ENCODE measurements around the gene SLC16A10.
"Not testable (repeated sequence)": the region's sequence is repeated elsewhere in the genome, so short reads cannot be mapped to it uniquely, and the experiment has no call there.

SLC16A10 gene

GRCh38 chr6:111087871-111088667, 766 bp downstream of the SLC16A10 start:
- peak; percentile 33 for DNase-seq

GRCh38 chr6:111088668-111089003, 1.3 kb downstream of the SLC16A10 start:
- no peak for DNase-seq

- DNase-seq: no peak
These were observed 3.5 kb downstream of the SLC16A10 start for GRCh38 chr6:111090766-111091165.

GRCh38 chr6:111091987-111092386, 4.7 kb downstream of the SLC16A10 start:
- DNase-seq: no peak

GRCh38 chr6:111095488-111095887, 8.2 kb downstream of the SLC16A10 start:
- not testable (repeated sequence) for DNase-seq

GRCh38 chr6:111096246-111096645, 8.9 kb downstream of the SLC16A10 start:
- no peak for DNase-seq

GRCh38 chr6:111098597-111098996, 11.3 kb downstream of the SLC16A10 start:
- DNase-seq: no peak

- no peak for DNase-seq
These were observed 14.7 kb downstream of the SLC16A10 start for GRCh38 chr6:111101987-111102386.

- no peak for DNase-seq
These were observed 18.3 kb downstream of the SLC16A10 start for GRCh38 chr6:111105578-111105977.

GRCh38 chr6:111107589-111107988, 20.3 kb downstream of the SLC16A10 start:
- DNase-seq: no peak

- no peak for DNase-seq
These were observed 22.7 kb downstream of the SLC16A10 start for GRCh38 chr6:111110036-111110435.

- no peak for DNase-seq
These were observed 26.2 kb downstream of the SLC16A10 start for GRCh38 chr6:111113336-111114086.

GRCh38 chr6:111114087-111114443, 26.8 kb downstream of the SLC16A10 start:
- DNase-seq: no peak

GRCh38 chr6:111114482-111114881, 27.2 kb downstream of the SLC16A10 start:
- DNase-seq: no peak

- DNase-seq: no peak
These were observed 31.5 kb downstream of the SLC16A10 start for GRCh38 chr6:111118826-111119225.

GRCh38 chr6:111119571-111120329, 32.4 kb downstream of the SLC16A10 start:
- no peak for DNase-seq

GRCh38 chr6:111121789-111122350, 34.6 kb downstream of the SLC16A10 start:
- DNase-seq: no peak

GRCh38 chr6:111122458-111123286, 35.4 kb downstream of the SLC16A10 start:
- no peak for DNase-seq

GRCh38 chr6:111124406-111124805, 37.1 kb downstream of the SLC16A10 start:
- DNase-seq: no peak

- DNase-seq: no peak
These were observed 41.7 kb downstream of the SLC16A10 start for GRCh38 chr6:111129013-111129412.

- not testable (repeated sequence) for DNase-seq
These were observed 43.7 kb downstream of the SLC16A10 start for GRCh38 chr6:111131018-111131417.

- not testable (repeated sequence) for DNase-seq
These were observed 45.4 kb downstream of the SLC16A10 start for GRCh38 chr6:111132669-111133068.

Measured in stimulated activated naive CD4-positive, alpha-beta T cell treated with Interleukin-2 at 50 U/mL for 16 hours (primary cell).